ENCODE results near the gene SEMA3E. TPM values are rescaled to one million over a fixed set of nuclear protein-coding genes. Genes with fewer than 3 reads are reported as not detected.
"Not testable (repeated sequence)": the region's sequence is repeated elsewhere in the genome, so short reads cannot be mapped to it uniquely, and the experiment has no call there.

Gene SEMA3E
- total RNA-seq, 4 donors from 2014 or later, result 22.1 to 42.6 (median 25.0) TPM

DNA sequence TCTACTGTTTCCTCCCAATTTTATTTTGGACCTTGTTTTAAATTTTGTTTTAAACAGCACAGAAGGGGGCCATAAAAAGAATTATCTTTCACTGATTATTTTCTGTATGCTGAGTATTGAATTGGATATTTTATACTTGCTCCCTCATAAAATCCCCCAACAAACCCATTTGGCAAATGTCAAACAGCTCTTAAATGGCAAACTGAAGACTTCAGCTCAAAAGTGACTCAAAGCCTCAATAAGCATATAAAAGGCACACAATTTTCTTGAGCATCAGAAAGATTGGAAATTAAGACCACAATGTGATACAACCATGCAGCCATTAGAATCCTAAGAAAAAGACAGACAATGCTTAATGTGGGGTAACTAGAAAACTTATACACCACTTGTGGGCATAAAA is 199.2 kb downstream of the SEMA3E start:
- Histone ChIP-seq H3K36me3 (no peaks in the 10 kb centered on the region), H3K27ac (no peak overlapping the region), H3K4me1 (no peaks in the 10 kb centered on the region), H3K4me3 (no peak overlapping the region), H3K27me3 (no peaks in the 10 kb centered on the region), H3K9me3 (no peaks in the 10 kb centered on the region)
- ATAC-seq, result no peak
- TF ChIP-seq POLR2A (IDR thresholded peaks at IDR 0.05), result no peak
- TF ChIP-seq, protein P1, sequence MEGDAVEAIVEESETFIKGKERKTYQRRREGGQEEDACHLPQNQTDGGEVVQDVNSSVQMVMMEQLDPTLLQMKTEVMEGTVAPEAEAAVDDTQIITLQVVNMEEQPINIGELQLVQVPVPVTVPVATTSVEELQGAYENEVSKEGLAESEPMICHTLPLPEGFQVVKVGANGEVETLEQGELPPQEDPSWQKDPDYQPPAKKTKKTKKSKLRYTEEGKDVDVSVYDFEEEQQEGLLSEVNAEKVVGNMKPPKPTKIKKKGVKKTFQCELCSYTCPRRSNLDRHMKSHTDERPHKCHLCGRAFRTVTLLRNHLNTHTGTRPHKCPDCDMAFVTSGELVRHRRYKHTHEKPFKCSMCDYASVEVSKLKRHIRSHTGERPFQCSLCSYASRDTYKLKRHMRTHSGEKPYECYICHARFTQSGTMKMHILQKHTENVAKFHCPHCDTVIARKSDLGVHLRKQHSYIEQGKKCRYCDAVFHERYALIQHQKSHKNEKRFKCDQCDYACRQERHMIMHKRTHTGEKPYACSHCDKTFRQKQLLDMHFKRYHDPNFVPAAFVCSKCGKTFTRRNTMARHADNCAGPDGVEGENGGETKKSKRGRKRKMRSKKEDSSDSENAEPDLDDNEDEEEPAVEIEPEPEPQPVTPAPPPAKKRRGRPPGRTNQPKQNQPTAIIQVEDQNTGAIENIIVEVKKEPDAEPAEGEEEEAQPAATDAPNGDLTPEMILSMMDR (IDR thresholded peaks at IDR 0.05), result no peak
- TF ChIP-seq POLR2AphosphoS5 (IDR thresholded peaks at IDR 0.05), result no peak
- no peak for TF ChIP-seq EP300 (IDR thresholded peaks at IDR 0.05)

DNA sequence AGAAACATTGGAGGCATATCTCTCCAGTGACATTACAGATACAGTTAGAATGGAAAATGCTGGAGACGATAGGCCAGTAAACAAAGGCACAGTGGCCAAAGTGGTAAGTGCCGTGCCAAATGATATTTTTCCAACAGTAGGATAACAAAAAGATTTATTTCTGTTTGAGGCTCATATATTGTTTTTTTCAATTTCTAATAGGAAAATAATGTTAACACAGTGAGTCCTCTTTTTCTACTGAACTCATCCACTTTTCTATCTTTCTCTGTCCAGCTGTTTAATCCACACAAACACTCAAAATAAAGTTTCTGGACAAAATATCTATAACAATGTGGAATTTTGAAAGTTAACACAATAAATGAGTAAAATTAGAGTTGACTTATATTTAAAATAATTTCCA is 201.3 kb downstream of the SEMA3E start:
- H3K36me3 ChIP-seq, result no peaks in the 10 kb centered on the region
- no peaks in the 10 kb centered on the region for H3K9me3 ChIP-seq
- H3K4me3 ChIP-seq, result no peak overlapping the region
- no peak for ATAC-seq
- no peaks in the 10 kb centered on the region for H3K4me1 ChIP-seq
- H3K27me3 ChIP-seq, result no peaks in the 10 kb centered on the region
- WGBS, 2 donors (ENCODE audit: low coverage in 1 of 2), result 42 to 65% methylated on average over 2 of the region's 2 CpGs
- TF ChIP-seq EP300 (IDR thresholded peaks at IDR 0.05) (no peak), POLR2A (IDR thresholded peaks at IDR 0.05) (no peak), POLR2AphosphoS5 (IDR thresholded peaks at IDR 0.05) (no peak)
- TF ChIP-seq, protein P1 (IDR thresholded peaks at IDR 0.05), result no peak
- H3K27ac ChIP-seq, result no peak overlapping the region

DNA sequence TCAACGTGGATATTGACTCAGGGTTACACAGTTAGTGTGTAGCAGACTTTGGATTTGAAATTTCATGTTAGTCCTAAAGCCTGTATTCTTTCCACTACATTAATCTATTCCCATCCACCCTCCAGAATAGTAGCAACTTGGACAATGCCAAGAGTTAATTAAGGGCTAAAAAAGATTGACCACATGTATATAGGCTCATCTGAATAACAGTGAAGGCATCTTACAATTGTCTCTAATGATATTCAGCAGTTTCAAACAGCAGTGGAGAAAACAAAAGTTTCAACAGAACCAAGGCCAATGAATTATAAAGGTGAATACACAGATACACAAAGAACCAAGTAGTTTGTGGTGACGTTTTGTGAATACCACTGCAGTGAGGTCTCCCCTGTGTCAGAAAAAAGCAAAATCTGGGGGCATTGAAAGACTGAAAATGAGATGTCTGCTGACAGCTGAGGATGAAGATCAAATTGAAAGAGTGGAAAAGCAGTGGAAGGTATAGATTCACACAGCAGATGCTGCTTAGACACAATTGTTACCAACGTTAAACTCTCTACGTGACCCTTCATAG is 202.8 kb downstream of the SEMA3E start:
- Histone ChIP-seq H3K27ac (no peak overlapping the region), H3K4me1 (no peaks in the 10 kb centered on the region), H3K36me3 (no peaks in the 10 kb centered on the region), H3K27me3 (no peaks in the 10 kb centered on the region), H3K4me3 (no peak overlapping the region), H3K9me3 (no peaks in the 10 kb centered on the region)
- ATAC-seq, result no peak
- TF ChIP-seq, protein P1 (IDR thresholded peaks at IDR 0.05), result no peak
- TF ChIP-seq EP300 (IDR thresholded peaks at IDR 0.05) (no peak), POLR2A (IDR thresholded peaks at IDR 0.05) (no peak), POLR2AphosphoS5 (IDR thresholded peaks at IDR 0.05) (no peak)
- WGBS, 2 donors (ENCODE audit: low coverage in 1 of 2), result 57 to 68% methylated on average over 4 of the region's 4 CpGs

DNA sequence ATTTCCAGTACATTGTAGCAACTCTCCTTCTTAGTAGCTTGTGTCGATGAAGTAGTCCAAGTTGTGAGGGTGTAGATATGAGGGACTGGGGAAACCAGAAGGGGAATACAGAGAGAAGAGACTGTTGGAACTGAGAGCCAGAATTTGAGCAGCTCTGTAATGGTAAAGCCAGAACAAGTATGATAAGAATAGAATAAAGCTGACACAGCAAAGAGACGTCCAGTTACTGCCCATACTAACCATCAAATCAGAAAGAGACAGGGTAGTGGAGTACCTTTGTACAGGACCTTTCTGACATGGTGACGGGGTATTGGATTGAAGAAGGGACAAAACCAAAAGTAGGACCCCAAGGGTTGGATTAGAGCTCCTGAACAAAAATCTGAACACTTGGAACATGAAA is 206.0 kb downstream of the SEMA3E start:
- Histone ChIP-seq H3K4me1 (no peaks in the 10 kb centered on the region), H3K9me3 (no peaks in the 10 kb centered on the region), H3K27ac (no peak overlapping the region), H3K36me3 (no peaks in the 10 kb centered on the region), H3K27me3 (no peaks in the 10 kb centered on the region), H3K4me3 (no peak overlapping the region)
- whole genome bisulfite sequencing, 2 donors (ENCODE audit: low coverage in 1 of 2), result 79 to 100% methylated on average over 2 to 3 of the region's 3 CpGs
- no peak for ATAC-seq
- TF ChIP-seq POLR2A (IDR thresholded peaks at IDR 0.05) (no peak), POLR2AphosphoS5 (IDR thresholded peaks at IDR 0.05) (no peak), EP300 (IDR thresholded peaks at IDR 0.05) (no peak)
- TF ChIP-seq, protein P1 (IDR thresholded peaks at IDR 0.05), result no peak

DNA sequence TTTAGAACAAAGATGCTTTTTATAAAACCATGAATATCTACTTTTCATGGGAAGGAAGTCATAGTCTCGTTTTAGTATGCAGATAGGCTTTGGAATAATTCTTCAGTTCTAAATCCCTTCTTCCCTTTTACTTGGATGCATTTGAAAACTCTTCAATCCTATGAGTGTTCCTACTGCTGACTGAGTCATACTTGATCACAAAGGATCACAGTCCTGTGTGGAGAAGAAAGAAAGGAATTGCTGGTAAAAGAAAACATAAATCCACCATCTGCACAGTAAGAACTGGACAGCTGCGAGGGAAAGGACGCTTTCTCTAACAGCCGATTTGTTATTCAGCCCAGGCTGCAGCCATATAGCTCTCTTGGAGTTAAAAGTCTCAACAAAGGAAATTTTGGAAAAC is 209.9 kb downstream of the SEMA3E start:
- 60 to 75% methylated on average over 4 of the region's 4 CpGs for WGBS, 2 donors (ENCODE audit: low coverage in 1 of 2)
- no peak for ATAC-seq
- no peaks in the 10 kb centered on the region for H3K4me1 ChIP-seq

DNA sequence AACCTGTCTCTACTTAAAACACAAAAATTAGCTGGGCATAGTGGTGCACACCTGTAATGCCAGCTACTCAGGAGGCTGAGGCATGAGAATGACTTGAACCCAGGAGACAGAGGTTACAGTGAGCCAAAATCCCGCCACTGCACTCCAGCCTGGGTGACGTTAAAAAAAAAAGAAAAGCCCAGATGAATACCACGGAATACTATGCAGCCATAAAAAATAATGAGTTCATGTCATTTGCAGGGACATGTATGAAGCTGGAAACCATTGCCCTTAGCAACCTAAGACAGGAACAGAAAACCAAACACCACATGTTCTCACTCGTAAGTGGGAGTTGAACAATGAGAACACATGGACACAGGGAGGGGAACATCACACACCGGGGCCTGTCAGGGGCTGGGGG is 218.7 kb downstream of the SEMA3E start:
- not testable (repeated sequence) for H3K27ac ChIP-seq, H3K4me3 ChIP-seq, ATAC-seq, H3K36me3 ChIP-seq, H3K27me3 ChIP-seq, H3K4me1 ChIP-seq, H3K9me3 ChIP-seq
- WGBS, 2 donors (ENCODE audit: low coverage in 1 of 2), result 93 to 100% methylated on average over 2 to 5 of the region's 5 CpGs

More for the DNA sequence above, 209.9 kb downstream of the SEMA3E start:
- Histone ChIP-seq H3K27ac (no peak overlapping the region), H3K36me3 (no peaks in the 10 kb centered on the region), H3K9me3 (no peaks in the 10 kb centered on the region), H3K4me3 (no peak overlapping the region), H3K27me3 (no peaks in the 10 kb centered on the region)
- TF ChIP-seq, protein P1 (IDR thresholded peaks at IDR 0.05), result no peak
- no peak for TF ChIP-seq POLR2AphosphoS5 (IDR thresholded peaks at IDR 0.05)
- TF ChIP-seq EP300 (IDR thresholded peaks at IDR 0.05), result no peak
- TF ChIP-seq POLR2A (IDR thresholded peaks at IDR 0.05), result no peak
